Measurements from ENCODE around the gene INMT. TPM values are rescaled to one million over a fixed set of nuclear protein-coding genes. Genes with fewer than 3 reads are reported as not detected.

INMT gene
- total RNA-seq, 4 donors from 2014 or later, result 115 to 212 (median 131) TPM

GRCh38 chr7:30772984-30773383, 21.0 kb downstream of the INMT start:
- Histone ChIP-seq H3K27ac (peak overlapping the region in 2 of 4 donors; percentile 5 to 87), H3K4me1 (peaks cover 0 to 67% (median 8%) of the 10 kb centered on the region in 3 donors), H3K27me3 (no peaks in the 10 kb centered on the region), H3K4me3 (no peak overlapping the region), H3K9me3 (no peaks in the 10 kb centered on the region), H3K36me3 (no peaks in the 10 kb centered on the region)
- no peak for TF ChIP-seq EP300 (IDR thresholded peaks at IDR 0.05)
- TF ChIP-seq POLR2AphosphoS5 (IDR thresholded peaks at IDR 0.05), result no peak
- TF ChIP-seq, protein P1, sequence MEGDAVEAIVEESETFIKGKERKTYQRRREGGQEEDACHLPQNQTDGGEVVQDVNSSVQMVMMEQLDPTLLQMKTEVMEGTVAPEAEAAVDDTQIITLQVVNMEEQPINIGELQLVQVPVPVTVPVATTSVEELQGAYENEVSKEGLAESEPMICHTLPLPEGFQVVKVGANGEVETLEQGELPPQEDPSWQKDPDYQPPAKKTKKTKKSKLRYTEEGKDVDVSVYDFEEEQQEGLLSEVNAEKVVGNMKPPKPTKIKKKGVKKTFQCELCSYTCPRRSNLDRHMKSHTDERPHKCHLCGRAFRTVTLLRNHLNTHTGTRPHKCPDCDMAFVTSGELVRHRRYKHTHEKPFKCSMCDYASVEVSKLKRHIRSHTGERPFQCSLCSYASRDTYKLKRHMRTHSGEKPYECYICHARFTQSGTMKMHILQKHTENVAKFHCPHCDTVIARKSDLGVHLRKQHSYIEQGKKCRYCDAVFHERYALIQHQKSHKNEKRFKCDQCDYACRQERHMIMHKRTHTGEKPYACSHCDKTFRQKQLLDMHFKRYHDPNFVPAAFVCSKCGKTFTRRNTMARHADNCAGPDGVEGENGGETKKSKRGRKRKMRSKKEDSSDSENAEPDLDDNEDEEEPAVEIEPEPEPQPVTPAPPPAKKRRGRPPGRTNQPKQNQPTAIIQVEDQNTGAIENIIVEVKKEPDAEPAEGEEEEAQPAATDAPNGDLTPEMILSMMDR (IDR thresholded peaks at IDR 0.05), result no peak
- TF ChIP-seq POLR2A (IDR thresholded peaks at IDR 0.05), result no peak
- no peak for ATAC-seq
- WGBS, 2 donors (ENCODE audit: low coverage in 1 of 2), result 100% methylated on average over 1 of the region's 6 CpGs; no CpG with 5 or more reads in 1 of the 2 donors

DNA sequence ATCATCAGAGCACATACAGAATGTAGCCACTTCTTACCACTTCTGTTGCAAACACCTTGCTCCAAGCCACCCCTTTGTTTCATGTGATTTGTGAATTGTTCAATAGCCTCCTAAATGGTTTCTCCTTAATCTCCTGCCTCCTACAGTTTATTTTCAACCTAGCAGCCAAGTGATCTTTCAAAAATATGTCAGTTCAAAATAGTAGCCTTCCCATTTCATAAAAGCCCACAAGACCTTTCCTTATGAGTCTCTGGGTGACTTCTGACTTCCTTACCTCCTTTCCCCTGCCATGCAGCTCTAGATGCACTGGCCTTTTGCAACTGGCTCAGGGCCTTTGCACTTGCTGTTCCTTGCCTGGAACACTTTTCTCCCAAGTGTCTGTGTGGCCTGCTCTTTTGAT, 24.1 kb downstream of the INMT start:
- ATAC-seq, result no peak
- Histone ChIP-seq H3K36me3 (peaks cover 0 to 8% of the 10 kb centered on the region in 2 donors), H3K4me3 (no peak overlapping the region), H3K9me3 (no peaks in the 10 kb centered on the region), H3K27me3 (no peaks in the 10 kb centered on the region), H3K4me1 (peaks cover 7 to 74% (median 11%) of the 10 kb centered on the region in 3 donors), H3K27ac (peak overlapping the region in 2 of 4 donors; percentile 82 to 84)
- TF ChIP-seq POLR2A (IDR thresholded peaks at IDR 0.05), result no peak
- TF ChIP-seq POLR2AphosphoS5 (IDR thresholded peaks at IDR 0.05), result no peak
- TF ChIP-seq, protein P1 (IDR thresholded peaks at IDR 0.05), result no peak
- no peak for TF ChIP-seq EP300 (IDR thresholded peaks at IDR 0.05)

DNA sequence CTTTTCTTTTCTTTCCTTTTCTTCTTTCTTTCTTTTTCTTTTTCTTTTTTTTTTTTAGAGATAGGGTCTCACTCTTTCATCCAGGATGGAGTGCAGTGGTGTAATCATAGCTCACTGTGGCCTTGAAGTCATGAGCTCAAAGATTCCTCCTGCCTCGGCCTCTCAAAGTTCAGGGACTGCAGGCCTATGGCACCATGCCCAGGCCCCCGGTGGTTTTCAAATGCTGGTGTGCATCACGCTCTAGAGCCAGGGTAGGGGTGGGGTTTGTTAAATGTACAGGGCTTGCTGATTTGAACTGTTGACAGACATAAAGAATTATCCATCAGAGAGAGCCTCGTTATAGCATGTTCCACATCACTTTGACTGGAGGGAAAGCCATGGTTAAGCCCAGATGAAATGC, 25.0 kb downstream of the INMT start:
- peak overlapping the region in 2 of 4 donors; percentile 82 to 84 for H3K27ac ChIP-seq
- WGBS, 2 donors (ENCODE audit: low coverage in 1 of 2), result 47 to 56% methylated on average over 3 of the region's 4 CpGs
- H3K27me3 ChIP-seq, result no peaks in the 10 kb centered on the region

GRCh38 chr7:30778255-30779025, 26.5 kb downstream of the INMT start:
- H3K36me3 ChIP-seq, result peaks cover 0 to 26% of the 10 kb centered on the region in 2 donors
- 52% methylated on average over 7 to 9 of the region's 15 CpGs for WGBS, 2 donors (ENCODE audit: low coverage in 1 of 2)
- H3K9me3 ChIP-seq, result no peaks in the 10 kb centered on the region
- H3K4me1 ChIP-seq, result peaks cover 7 to 62% (median 12%) of the 10 kb centered on the region in 3 donors
- H3K4me3 ChIP-seq, result no peak overlapping the region
- peak; percentile 90 for ATAC-seq
- H3K27ac ChIP-seq, result peak overlapping the region; percentile 79 to 90 (median 83)
- TF ChIP-seq POLR2A (IDR thresholded peaks at IDR 0.05) (no peak), EP300 (IDR thresholded peaks at IDR 0.05) (no peak), POLR2AphosphoS5 (IDR thresholded peaks at IDR 0.05) (peak; percentile 50)
- no peaks in the 10 kb centered on the region for H3K27me3 ChIP-seq

More for the DNA sequence above, 25.0 kb downstream of the INMT start:
- no peaks in the 10 kb centered on the region for H3K9me3 ChIP-seq
- no peak for ATAC-seq
- H3K4me3 ChIP-seq, result no peak overlapping the region
- H3K36me3 ChIP-seq, result peaks cover 0 to 11% of the 10 kb centered on the region in 2 donors
- TF ChIP-seq POLR2AphosphoS5 (IDR thresholded peaks at IDR 0.05), result no peak
- no peak for TF ChIP-seq EP300 (IDR thresholded peaks at IDR 0.05)
- TF ChIP-seq POLR2A (IDR thresholded peaks at IDR 0.05), result no peak
- TF ChIP-seq, protein P1 (IDR thresholded peaks at IDR 0.05), result no peak
- H3K4me1 ChIP-seq, result peaks cover 7 to 77% (median 12%) of the 10 kb centered on the region in 3 donors

- H3K27me3 ChIP-seq, result no peaks in the 10 kb centered on the region
- no peak for TF ChIP-seq POLR2A (IDR thresholded peaks at IDR 0.05)
- TF ChIP-seq POLR2AphosphoS5 (IDR thresholded peaks at IDR 0.05), result no peak
- TF ChIP-seq, protein P1 (IDR thresholded peaks at IDR 0.05), result no peak
- TF ChIP-seq EP300 (IDR thresholded peaks at IDR 0.05), result no peak
- no peak overlapping the region for H3K4me3 ChIP-seq
- no peaks in the 10 kb centered on the region for H3K9me3 ChIP-seq
- 66 to 69% methylated on average over 5 of the region's 5 CpGs for WGBS, 2 donors (ENCODE audit: low coverage in 1 of 2)
- H3K27ac ChIP-seq, result peak overlapping the region; percentile 70 to 90 (median 83)
- no peak for ATAC-seq
- peaks cover 0 to 35% of the 10 kb centered on the region in 2 donors for H3K36me3 ChIP-seq
- peaks cover 7 to 60% (median 12%) of the 10 kb centered on the region in 3 donors for H3K4me1 ChIP-seq
Observed at GRCh38 chr7:30779574-30779973, 27.6 kb downstream of the INMT start.
